Chondrocyte (in vitro differentiated cells): ENCODE results near the gene SPEM2. TPM values are rescaled to one million over a fixed set of nuclear protein-coding genes. Genes with fewer than 3 reads are reported as not detected.

Source experiments
- DNase-seq: peaks from one replicate; pipeline ENCODE4 v3.0.0; 2021; ENCODE audit warnings: mixed read lengths, low spot score
- H3K27ac Mint-ChIP-seq: one replicate; pipeline ENCODE4 v1.8.0; 2021; ENCODE audit warnings: mild to moderate bottlenecking, moderate library complexity, mixed read lengths; ENCODE audit not compliant: unreplicated experiment
- H3K27me3 Mint-ChIP-seq: 2 replicates; pipeline ENCODE4 v1.8.0; 2021; ENCODE audit warnings: low read depth, mixed read lengths
- H3K36me3 Mint-ChIP-seq: 2 replicates; pipeline ENCODE4 v1.8.0; 2021; ENCODE audit warnings: low read depth, mixed read lengths
- H3K4me1 Mint-ChIP-seq: 2 replicates; pipeline ENCODE4 v1.8.0; 2021; ENCODE audit warnings: low read depth, mild to moderate bottlenecking, mixed read lengths
- H3K4me3 Mint-ChIP-seq: one replicate; pipeline ENCODE4 v1.8.0; 2021; ENCODE audit warnings: mild to moderate bottlenecking, moderate library complexity, mixed read lengths; ENCODE audit not compliant: unreplicated experiment
- H3K9me3 Mint-ChIP-seq: 2 replicates; pipeline ENCODE4 v1.8.0; 2021; ENCODE audit warnings: low read depth, mixed read lengths
- CTCF ChIP-seq: fragments of 200-600 bp; sonication (generic); IDR thresholded peaks from 2 replicates; pipeline ENCODE4 v1.5.0; 2021; ENCODE audit warnings: antibody characterized with exemption, mild to moderate bottlenecking, moderate library complexity
- total RNA-seq: library from RNA; stranded (reverse); gene quantifications from 3 replicates; pipeline ENCODE4 v1.2.1, GENCODE V29; 2021

The SPEM2 gene
- total RNA-seq, 1 donor from 2014 or later: not detected

GRCh38 chr17:7439462-7440112 is 14.2 kb downstream of the SPEM2 start, which contains the start of gene FGF11:
Gene FGF11, plus strand, starts transcription at chr17:7439512. Its CDS starts 109 bp downstream, at chr17:7439621.
- H3K4me1 Mint-ChIP-seq: peaks cover 65% of the 10 kb centered on the region
- H3K27me3 Mint-ChIP-seq: no peaks in the 10 kb centered on the region
- no peaks in the 10 kb centered on the region for H3K9me3 Mint-ChIP-seq
- H3K4me3 Mint-ChIP-seq: peak within 1 kb of the TSS; percentile 87
- H3K27ac Mint-ChIP-seq: peak within 1 kb of the TSS; percentile 59
- no peak for DNase-seq
- TF ChIP-seq CTCF: no peak
- no peaks in the 10 kb centered on the region for H3K36me3 Mint-ChIP-seq

- Mint-ChIP-seq H3K9me3 (no peaks in the 10 kb centered on the region), H3K4me1 (peaks cover 68% of the 10 kb centered on the region), H3K27me3 (no peaks in the 10 kb centered on the region), H3K36me3 (no peaks in the 10 kb centered on the region), H3K27ac (peak overlapping the region; percentile 59), H3K4me3 (peak overlapping the region; percentile 84)
- TF ChIP-seq CTCF: no peak
- no peak for DNase-seq
Measured at GRCh38 chr17:7440113-7440833, 14.9 kb downstream of the SPEM2 start.

GRCh38 chr17:7440834-7441195 is 15.4 kb downstream of the SPEM2 start:
- no peak for DNase-seq
- Mint-ChIP-seq H3K27me3 (no peaks in the 10 kb centered on the region), H3K4me3 (peak overlapping the region; percentile 84), H3K36me3 (no peaks in the 10 kb centered on the region), H3K9me3 (no peaks in the 10 kb centered on the region), H3K4me1 (peaks cover 70% of the 10 kb centered on the region), H3K27ac (peak overlapping the region; percentile 59)
- peak; percentile 31 for TF ChIP-seq CTCF

GRCh38 chr17:7441266-7441665 is 15.8 kb downstream of the SPEM2 start:
- Mint-ChIP-seq H3K9me3 (no peaks in the 10 kb centered on the region), H3K4me1 (peaks cover 68% of the 10 kb centered on the region), H3K27ac (peak overlapping the region; percentile 22), H3K4me3 (no peak overlapping the region), H3K27me3 (no peaks in the 10 kb centered on the region), H3K36me3 (no peaks in the 10 kb centered on the region)
- DNase-seq: no peak
- TF ChIP-seq CTCF: no peak

- Mint-ChIP-seq H3K27me3 (peaks cover 3% of the 10 kb centered on the region), H3K4me1 (peaks cover 61% of the 10 kb centered on the region), H3K9me3 (no peaks in the 10 kb centered on the region), H3K36me3 (no peaks in the 10 kb centered on the region), H3K27ac (no peak overlapping the region), H3K4me3 (no peak overlapping the region)
- no peak for DNase-seq
- no peak for TF ChIP-seq CTCF
Measured at GRCh38 chr17:7442142-7442541, 16.7 kb downstream of the SPEM2 start.
